H1 (cell line): ENCODE results near the gene ACACA.

Experiments
- BRCA1 ChIP-seq: IDR thresholded peaks from 2 replicates; pipeline ENCODE4 v1.6.1; 2012; ENCODE audit warnings: low read depth, low read length, improper control_type of control experiment
- CTCF ChIP-seq, 3 experiments: IDR thresholded peaks; 1 replicate in 2 of 3; 2 replicates in 1 of 3; pipeline versions ENCODE4 v1.5.1 to v1.6.1; 2011; ENCODE audit warnings: low read length in 3 of 3, mild to moderate bottlenecking in 3 of 3, inconsistent platforms in 2 of 3, low read depth in 1 of 3, moderate library complexity in 1 of 3; ENCODE audit not compliant: insufficient read depth in 1 of 3; ENCODE audit errors: control extremely low read depth in 1 of 3
- EZH2 ChIP-seq: fragments of 200-600 bp; sonication (generic); IDR thresholded peaks from 2 replicates; pipeline ENCODE4 v1.7.1; 2012; ENCODE audit warnings: low read depth, mild to moderate bottlenecking, moderate library complexity, low read length, inconsistent platforms; ENCODE audit not compliant: severe bottlenecking
- POLR2A ChIP-seq, 2 experiments: IDR thresholded peaks; 1 replicate in 1 of 2; 2 replicates in 1 of 2; pipeline ENCODE4 v1.6.1; 2011; ENCODE audit warnings: low read depth in 2 of 2, low read length in 2 of 2, mild to moderate bottlenecking in 2 of 2; ENCODE audit errors: control extremely low read depth in 1 of 2
- RAD21 ChIP-seq, 2 experiments: IDR thresholded peaks in 1 of 2; conservative IDR thresholded peaks in 1 of 2; 2 replicates each; pipeline ENCODE4 v1.6.1; 2011; ENCODE audit warnings: low read depth in 2 of 2, low read length in 2 of 2, improper control_type of control experiment in 1 of 2, inconsistent platforms in 1 of 2, mild to moderate bottlenecking in 1 of 2, moderate library complexity in 1 of 2
- TF ChIP-seq, protein P1 (sequence below): IDR thresholded peaks from 2 replicates; pipeline ENCODE4 v1.6.1; 2012; ENCODE audit warnings: low read length, inconsistent platforms

DNA sequence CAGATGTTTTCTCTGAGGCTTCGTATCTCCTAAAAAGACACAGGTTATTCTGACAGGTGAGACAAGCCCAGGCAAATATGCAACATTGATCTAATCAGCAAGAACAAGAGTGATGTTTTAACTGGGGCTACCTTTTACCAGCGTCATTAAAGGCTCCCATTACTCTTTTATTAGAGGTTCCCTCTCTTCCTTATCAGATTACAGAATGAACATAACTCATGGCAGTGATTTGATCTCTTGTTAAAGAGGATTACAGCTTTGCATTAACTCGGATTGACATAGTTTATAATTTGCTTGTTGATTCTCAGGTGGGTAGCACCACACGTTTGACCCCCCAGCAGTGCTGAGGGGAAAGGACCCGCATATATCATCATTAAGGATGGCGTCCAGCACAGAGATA lies 367.4 kb downstream of the ACACA start:
- TF ChIP-seq, protein P1, sequence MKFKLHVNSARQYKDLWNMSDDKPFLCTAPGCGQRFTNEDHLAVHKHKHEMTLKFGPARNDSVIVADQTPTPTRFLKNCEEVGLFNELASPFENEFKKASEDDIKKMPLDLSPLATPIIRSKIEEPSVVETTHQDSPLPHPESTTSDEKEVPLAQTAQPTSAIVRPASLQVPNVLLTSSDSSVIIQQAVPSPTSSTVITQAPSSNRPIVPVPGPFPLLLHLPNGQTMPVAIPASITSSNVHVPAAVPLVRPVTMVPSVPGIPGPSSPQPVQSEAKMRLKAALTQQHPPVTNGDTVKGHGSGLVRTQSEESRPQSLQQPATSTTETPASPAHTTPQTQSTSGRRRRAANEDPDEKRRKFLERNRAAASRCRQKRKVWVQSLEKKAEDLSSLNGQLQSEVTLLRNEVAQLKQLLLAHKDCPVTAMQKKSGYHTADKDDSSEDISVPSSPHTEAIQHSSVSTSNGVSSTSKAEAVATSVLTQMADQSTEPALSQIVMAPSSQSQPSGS: no peak
- no peak for TF ChIP-seq CTCF (IDR thresholded peaks at IDR 0.05; ENCODE audit: control extremely low read depth in 1 of 3, insufficient read depth in 1 of 3, low read depth in 1 of 3, low read length in 3 of 3)
- TF ChIP-seq RAD21 (IDR thresholded peaks at IDR 0.05 in 1 of 2, conservative IDR thresholded peaks at IDR 0.05 in 1 of 2; ENCODE audit: low read depth in 2 of 2, low read length in 2 of 2): no peak
- no peak for TF ChIP-seq EZH2
- no peak for TF ChIP-seq BRCA1
- TF ChIP-seq POLR2A (IDR thresholded peaks at IDR 0.05; ENCODE audit: control extremely low read depth in 1 of 2, low read depth in 2 of 2, low read length in 2 of 2): no peak
